Raji (cell line): ENCODE measurements around the gene RASL12.

Experiments
- POLR2A ChIP-seq: IDR thresholded peaks from 2 replicates; pipeline ENCODE4 v1.6.1; 2011; ENCODE audit warnings: low read depth, low read length, control low read depth; ENCODE audit not compliant: insufficient read depth

RASL12 gene

GRCh38 chr15:65083262-65083701, 15.5 kb upstream of the RASL12 start:
- TF ChIP-seq POLR2A, result no peak

- no peak for TF ChIP-seq POLR2A
Measured at GRCh38 chr15:65082303-65082953, 14.6 kb upstream of the RASL12 start.

- no peak for TF ChIP-seq POLR2A
Measured at GRCh38 chr15:65081758-65082157, 14.0 kb upstream of the RASL12 start.

GRCh38 chr15:65081270-65081669, 13.5 kb upstream of the RASL12 start:
- TF ChIP-seq POLR2A, result no peak

GRCh38 chr15:65079580-65079979, 11.8 kb upstream of the RASL12 start:
- no peak for TF ChIP-seq POLR2A

GRCh38 chr15:65077981-65078352, 10.2 kb upstream of the RASL12 start:
- TF ChIP-seq POLR2A, result no peak

GRCh38 chr15:65077291-65077980, 9.6 kb upstream of the RASL12 start:
- TF ChIP-seq POLR2A, result no peak

GRCh38 chr15:65076486-65077290, 8.9 kb upstream of the RASL12 start, which contains the start of gene KBTBD13:
Gene KBTBD13 (plus strand): TSS chr15:65076746. CDS start chr15:65076816, 70 bp downstream.
- no peak for TF ChIP-seq POLR2A

GRCh38 chr15:65072617-65073016, 4.8 kb upstream of the RASL12 start:
- TF ChIP-seq POLR2A, result no peak

GRCh38 chr15:65072027-65072426, 4.2 kb upstream of the RASL12 start:
- no peak for TF ChIP-seq POLR2A

- no peak for TF ChIP-seq POLR2A
Measured at GRCh38 chr15:65071381-65071811, 3.6 kb upstream of the RASL12 start.

GRCh38 chr15:65069779-65070546, 2.2 kb upstream of the RASL12 start:
- no peak for TF ChIP-seq POLR2A

GRCh38 chr15:65069179-65069578, 1.4 kb upstream of the RASL12 start:
- no peak for TF ChIP-seq POLR2A

GRCh38 chr15:65068403-65068788, 605 bp upstream of the RASL12 start:
- TF ChIP-seq POLR2A, result no peak

GRCh38 chr15:65067317-65067644, 510 bp downstream of the RASL12 start:
- no peak for TF ChIP-seq POLR2A
